H4 (cell line): ENCODE measurements around the gene PGAP3. TPM values are rescaled to one million over a fixed set of nuclear protein-coding genes. Genes with fewer than 3 reads are reported as not detected.
"Not testable (repeated sequence)": the region's sequence is repeated elsewhere in the genome, so short reads cannot be mapped to it uniquely, and the experiment has no call there.

Source experiments
- DNase-seq: peaks from one replicate; pipeline ENCODE4 v3.0.0-alpha.2; 2015; ENCODE audit warnings: low spot score
- total RNA-seq: library from RNA; depleted of rRNA; stranded (reverse); fragments of >200 nt; shearing (Covaris generic); gene quantifications from 2 replicates; pipeline ENCODE4 v1.2.3, GENCODE V29; 2014; rRNA removed

Gene PGAP3, protein sequence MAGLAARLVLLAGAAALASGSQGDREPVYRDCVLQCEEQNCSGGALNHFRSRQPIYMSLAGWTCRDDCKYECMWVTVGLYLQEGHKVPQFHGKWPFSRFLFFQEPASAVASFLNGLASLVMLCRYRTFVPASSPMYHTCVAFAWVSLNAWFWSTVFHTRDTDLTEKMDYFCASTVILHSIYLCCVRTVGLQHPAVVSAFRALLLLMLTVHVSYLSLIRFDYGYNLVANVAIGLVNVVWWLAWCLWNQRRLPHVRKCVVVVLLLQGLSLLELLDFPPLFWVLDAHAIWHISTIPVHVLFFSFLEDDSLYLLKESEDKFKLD
- 10.9 and 11.4 TPM in 2 replicates for total RNA-seq

DNA sequence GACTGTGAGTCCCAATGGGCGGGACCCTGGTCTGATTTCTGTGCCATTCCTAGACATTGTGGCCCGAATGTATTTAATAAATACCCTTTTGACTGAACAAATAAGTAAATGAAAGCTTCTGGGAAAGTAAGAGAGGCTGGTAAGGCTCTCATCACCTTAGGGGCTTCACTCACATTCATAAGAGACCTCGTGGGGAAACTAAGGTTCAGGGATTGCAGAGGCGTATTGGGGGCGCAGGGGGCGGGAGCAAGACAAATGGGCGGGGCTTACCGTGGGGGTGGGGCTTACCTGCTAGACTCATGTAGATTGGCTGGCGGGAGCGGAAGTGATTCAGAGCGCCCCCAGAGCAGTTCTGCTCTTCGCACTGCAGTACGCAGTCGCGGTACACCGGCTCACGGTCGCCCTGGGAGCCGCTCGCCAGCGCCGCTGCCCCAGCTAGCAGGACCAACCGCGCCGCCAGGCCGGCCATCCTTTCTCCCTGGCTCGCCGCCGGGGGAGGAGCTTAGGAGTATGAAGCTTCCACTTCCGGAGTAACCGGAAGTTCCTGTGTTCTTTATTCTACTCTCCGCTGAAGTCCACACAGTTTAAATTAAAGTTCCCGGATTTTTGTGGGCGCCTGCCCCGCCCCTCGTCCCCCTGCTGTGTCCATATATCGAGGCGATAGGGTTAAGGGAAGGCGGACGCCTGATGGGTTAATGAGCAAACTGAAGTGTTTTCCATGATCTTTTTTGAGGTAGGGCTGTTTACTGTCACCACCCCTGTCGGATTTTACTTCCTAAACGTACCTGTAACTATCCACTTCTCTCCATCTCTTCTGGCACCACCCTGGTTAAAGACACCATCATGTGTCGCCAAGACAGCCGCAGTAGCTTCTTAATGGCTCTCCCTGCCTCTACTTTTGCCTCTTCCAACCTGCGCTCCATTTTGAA is at the start of gene PGAP3:
Gene PGAP3 (minus strand): TSS at position 512 of the 929 bp plus-strand sequence. CDS start 43 bp downstream, at position 469.
- peak; percentile 90 for DNase-seq

DNA sequence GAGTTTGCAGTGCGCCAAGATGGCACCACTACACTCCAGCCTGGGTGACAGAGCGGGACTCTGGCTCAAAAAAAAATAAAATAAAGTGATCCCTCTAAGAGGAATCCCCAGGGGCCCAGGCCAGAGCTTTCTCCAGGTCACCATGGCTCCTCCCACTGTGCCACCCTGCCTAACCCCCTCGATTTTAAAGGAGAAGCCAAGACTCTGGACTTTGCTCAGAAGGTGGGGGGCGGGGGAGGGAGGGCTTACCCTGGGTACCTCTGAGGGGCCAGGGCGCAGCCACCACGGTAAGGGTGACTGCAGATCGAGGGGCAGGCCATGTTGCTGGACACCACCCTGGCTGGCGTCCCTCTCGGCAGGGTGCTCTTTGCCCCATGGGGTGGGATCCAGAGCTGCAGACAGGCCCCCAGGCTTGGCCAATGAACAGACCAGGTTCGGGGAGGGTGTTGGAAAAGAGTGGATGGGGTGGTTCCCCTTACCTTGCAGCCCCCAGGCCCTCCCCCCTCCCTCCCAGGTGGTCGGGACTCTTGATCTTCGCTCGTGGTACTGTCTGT is 49.4 kb upstream of the PGAP3 start:
- DNase-seq, result no peak

DNA sequence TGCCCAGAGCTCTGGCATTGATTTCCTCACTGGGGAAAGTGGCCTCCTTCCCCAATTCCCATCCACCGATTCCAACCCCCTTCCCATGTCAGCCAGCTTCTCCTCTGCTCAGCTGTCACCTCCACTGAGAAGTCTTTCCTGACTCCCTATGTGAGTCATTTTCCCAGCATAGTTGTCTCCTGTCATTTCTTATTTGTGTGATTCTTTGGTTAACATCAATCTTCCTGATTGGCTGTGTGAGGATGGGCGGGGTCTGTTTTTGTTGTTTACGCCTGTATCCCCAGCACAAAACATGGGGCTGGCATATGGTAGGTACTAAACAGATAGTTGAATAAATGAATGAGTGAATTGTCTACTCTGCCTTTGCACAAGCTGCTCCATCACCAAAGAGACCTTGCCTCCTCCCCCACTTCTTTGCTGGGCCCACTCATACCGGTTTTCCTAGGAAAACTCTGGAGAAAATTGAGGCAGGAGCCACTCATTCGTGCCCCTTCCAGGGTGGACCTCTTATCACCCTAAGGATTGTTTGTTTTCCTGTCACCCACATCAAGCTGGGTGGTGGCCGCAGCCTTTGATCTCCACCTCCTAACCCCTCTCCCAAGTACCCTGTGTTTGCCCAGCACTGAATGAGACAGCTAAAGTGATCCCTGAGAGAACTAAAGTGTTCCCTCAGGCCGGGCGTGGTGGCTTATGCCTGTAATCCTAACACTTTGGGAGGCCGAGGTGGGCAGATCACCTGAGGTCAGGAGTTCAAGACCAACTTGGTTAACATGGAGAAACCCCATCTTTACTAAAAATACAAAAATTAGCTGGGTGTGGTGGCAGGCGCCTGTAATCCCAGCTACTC is 48.7 kb upstream of the PGAP3 start:
- DNase-seq, result no peak

DNA sequence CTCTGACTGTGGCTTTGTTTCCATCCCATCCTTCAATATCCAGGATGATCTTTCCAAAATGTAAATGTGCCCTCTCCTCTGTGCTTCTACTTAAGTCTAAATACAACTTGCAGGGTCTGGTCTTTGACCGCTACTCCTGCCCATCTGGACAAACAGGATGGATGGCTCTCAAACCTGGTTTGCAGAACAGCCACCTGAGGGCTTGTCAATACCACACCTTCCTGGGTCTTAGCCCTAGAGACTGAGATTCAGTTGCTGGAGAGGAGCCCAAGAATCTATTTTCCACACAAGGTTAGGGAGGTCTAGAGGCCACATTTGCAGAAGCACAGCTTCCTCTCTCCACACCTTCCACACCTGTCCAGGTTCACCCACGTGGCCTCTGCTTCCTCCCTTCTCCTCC is 48.0 kb upstream of the PGAP3 start:
- no peak for DNase-seq

DNA sequence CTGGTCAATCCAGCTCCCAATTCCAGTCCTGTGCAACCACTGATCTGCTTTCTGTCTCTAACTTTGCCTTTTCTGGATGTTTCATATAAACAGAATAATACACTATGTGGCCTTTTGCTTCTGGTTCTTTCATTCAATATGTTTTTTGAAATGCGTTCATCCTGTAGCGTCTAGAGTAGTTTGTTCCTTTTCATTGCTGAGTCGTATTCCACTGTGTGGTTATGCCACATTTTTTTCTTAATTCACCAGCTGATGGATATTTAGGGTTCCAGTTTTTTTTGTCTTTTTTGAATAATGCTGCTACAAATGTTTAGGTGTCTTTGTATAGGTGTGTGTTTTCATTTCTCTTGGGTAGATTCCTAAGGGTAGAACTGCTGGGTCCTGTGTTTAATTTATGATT is 44.7 kb upstream of the PGAP3 start:
- DNase-seq, result no peak

DNA sequence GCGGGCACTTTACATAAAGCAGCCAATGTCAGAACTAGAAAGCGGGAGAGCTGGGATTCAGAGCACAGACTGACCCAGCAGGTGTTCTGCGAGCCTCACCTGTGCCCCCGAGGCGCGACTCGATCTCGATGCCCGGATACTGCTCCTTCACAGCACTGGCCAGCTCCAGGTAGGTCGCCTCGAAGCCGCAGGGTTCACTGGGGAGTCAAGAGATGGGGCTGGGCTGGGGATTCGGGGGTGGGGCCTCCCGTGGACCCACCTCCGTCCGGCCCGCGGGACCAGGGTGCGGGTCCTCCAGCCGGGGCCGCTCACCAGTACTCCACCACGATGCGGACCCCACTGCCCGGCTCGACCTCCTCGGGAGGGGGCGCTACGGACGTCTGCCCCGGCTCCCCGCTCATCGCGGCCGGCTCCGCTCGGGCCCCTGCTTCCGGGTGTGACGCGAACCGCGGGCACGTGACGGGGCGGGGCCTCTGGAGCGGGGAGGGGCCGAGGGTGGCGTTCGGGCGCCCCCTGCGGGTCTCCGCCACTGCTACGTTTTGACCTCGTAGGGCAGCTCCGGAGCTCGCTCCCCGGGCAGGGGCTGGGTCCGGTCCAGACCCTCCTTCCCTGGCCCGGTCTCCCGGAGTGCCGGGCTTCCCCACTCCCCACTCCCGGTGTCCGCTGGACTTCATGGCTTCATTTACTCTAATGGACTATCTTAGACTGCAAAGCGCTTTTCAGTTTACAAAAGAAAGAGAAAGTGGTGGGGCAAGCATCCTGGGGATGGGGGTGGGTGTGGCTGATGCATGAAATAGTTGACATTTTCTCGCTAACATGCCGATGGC is 42.5 kb upstream of the PGAP3 start, which contains the start of gene MIEN1:
Gene MIEN1 (minus strand): TSS at position 438 of the 827 bp plus-strand sequence. CDS start 37 bp downstream, at position 401.
- peak; percentile 54 for DNase-seq

DNA sequence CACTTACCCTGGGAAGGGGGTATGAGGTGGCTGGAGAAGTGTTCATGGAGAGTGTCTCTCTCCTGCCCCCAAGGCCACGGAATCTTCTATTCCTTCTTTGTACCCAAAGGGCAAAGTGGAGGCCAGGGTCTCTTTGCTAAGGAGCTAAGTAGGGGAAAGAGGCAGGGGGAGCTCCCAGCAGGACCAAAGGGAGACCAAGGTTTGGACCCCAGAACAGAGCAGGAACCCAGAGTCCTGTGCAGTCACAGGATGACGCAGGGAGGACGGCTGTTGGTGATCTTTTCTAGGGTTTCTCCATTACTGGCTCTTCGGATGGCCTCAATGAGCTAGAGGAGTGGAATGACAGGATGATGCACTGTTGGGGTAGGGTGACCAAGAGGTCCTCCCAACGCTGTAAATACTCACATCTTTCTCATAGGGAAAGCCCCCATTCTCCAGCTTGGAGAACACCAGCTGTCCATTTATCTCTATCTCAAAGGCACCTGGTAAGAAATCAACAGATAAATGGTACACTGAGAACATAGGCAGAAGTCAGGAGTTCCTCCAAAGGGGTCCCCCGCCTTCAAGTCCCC is 41.5 kb upstream of the PGAP3 start:
- no peak for DNase-seq

DNA sequence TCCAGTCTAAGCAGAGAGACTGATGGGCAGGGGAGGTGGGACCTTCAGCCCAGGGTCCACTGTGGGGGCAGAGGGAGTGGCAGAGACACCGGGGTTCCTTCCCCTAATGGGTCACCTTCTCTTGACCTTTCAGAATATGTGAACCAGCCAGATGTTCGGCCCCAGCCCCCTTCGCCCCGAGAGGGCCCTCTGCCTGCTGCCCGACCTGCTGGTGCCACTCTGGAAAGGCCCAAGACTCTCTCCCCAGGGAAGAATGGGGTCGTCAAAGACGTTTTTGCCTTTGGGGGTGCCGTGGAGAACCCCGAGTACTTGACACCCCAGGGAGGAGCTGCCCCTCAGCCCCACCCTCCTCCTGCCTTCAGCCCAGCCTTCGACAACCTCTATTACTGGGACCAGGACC is 39.7 kb upstream of the PGAP3 start:
- DNase-seq, result no peak

DNA sequence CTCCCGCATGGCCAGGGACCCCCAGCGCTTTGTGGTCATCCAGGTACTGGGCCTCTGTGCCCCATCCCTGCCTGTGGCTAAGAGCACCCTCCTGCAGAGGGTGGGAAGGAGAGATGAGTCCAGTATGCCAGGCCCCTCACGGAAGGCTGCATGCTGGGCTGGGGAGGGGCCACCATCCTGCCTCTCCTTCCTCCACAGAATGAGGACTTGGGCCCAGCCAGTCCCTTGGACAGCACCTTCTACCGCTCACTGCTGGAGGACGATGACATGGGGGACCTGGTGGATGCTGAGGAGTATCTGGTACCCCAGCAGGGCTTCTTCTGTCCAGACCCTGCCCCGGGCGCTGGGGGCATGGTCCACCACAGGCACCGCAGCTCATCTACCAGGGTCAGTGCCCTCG is 38.8 kb upstream of the PGAP3 start:
- no peak for DNase-seq

DNA sequence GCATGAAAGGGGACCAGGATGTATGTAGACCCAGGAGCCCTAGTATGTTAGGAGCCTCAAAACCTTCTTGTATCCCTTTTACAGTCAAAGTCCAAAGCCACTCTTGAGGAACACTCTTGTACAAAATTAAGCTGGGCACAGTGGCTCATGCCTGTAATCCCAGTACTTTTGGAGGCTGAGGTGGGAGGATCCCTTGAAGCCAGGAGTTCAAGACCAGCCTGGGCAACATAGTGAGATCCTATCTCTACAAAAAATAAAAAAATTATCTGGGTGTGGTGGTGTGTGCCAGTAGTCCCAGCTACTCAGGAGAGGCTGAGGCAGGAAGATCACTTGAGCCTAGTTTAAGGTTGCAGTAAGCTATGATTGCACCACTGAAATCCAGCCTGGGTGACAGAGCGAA is 38.1 kb upstream of the PGAP3 start:
- DNase-seq, result not testable (repeated sequence)

DNA sequence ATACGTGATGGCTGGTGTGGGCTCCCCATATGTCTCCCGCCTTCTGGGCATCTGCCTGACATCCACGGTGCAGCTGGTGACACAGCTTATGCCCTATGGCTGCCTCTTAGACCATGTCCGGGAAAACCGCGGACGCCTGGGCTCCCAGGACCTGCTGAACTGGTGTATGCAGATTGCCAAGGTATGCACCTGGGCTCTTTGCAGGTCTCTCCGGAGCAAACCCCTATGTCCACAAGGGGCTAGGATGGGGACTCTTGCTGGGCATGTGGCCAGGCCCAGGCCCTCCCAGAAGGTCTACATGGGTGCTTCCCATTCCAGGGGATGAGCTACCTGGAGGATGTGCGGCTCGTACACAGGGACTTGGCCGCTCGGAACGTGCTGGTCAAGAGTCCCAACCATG is 36.9 kb upstream of the PGAP3 start:
- no peak for DNase-seq

DNA sequence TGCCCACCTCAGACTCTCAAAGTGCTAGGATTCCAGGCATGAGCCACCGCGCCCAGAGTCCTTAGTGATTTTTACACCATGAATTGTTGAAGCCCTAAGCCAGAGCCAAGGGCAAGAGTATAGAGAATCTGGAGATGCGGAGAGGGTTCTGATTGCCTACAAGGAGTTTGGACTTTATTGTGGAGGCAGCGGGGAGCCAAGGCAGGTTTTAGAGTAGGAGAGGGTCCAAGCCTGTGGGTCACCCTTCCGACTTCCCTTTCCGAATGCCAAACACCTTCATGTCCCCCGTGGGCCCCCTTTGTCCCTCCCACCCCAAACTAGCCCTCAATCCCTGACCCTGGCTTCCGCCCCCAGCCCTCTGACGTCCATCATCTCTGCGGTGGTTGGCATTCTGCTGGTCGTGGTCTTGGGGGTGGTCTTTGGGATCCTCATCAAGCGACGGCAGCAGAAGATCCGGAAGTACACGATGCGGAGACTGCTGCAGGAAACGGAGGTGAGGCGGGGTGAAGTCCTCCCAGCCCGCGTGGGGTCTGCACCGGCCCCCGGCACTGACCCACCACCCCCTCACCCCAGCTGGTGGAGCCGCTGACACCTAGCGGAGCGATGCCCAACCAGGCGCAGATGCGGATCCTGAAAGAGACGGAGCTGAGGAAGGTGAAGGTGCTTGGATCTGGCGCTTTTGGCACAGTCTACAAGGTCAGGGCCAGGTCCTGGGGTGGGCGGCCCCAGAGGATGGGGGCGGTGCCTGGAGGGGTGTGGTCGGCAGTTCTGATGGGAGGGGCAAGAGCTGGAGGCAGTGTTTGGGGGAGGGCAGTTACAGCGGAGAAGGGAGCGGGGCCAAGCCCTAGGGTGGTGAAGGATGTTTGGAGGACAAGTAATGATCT is 35.4 kb upstream of the PGAP3 start:
- no peak for DNase-seq

DNA sequence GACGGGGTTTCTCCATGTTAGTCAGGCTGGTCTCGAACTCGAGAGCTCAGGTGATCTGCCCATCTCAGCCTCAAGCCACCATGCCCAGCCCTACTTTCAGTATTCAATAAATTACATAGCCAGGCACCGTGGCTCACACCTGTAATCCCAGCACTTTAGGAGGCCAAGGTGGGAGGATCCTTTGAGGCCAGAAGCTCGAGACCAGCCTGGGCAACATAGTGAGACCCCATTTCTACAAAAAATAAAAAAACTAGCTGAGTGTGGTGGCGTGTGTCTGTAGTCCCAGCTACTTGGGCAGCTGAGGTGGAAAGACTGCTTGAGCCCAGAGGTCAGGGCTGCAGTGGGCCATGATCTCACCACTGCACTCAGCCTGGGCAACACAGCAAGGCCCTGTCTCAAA is 34.2 kb upstream of the PGAP3 start:
- no peak for DNase-seq

DNA sequence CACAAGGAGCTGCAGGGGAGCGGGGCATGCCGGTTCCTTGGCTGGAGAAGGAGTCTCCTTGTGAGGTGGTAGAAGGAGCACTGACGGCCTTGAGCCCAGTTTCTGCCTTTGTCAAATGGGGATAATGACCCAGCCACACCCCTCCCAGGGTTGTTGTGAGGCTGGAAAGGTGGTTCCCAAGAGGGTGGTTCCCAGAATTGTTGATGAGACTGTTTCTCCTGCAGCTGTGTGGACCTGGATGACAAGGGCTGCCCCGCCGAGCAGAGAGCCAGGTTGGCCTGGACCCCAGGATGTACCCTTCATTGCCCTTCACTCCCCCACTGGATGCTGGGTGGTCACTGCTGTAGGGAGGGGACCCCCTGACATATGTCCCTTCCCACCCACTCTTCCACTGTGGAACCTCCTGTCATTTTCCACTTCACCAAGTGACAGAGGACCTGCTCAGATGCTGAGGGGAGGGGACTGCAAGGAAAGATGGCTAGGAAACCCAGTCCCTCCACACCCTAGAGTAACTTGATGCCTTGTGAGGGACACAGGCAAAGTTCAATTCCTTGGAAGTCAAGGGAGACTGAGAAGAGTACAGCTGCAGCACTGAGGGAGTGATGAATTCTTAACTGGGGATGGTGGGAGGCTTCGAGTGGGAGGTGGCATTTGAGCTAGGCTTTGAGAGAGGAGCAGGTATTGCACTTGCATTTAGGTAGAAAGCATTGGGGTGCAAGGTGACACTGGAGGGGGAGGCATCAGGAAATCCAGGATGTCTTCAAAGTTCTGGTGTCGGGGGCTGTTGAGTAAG is 31.9 kb upstream of the PGAP3 start:
- no peak for DNase-seq

DNA sequence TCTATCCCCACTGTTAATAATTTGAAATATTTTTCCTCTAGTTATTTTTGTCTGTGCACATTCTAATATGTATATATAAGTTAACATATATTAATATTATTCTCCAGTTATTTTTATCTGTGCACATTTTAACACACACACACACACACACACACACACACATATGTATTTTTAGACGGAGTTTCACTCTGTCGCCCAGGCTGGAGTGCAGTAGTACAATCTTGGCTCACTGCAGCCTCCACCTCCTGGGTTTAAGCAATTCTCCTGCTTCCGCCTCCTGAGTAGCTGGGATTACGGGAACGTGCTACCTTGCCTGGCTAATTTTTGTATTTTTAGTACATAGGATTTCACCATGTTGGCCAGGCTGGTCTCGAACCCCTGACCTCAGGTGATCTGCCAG is 29.8 kb upstream of the PGAP3 start:
- no peak for DNase-seq

DNA sequence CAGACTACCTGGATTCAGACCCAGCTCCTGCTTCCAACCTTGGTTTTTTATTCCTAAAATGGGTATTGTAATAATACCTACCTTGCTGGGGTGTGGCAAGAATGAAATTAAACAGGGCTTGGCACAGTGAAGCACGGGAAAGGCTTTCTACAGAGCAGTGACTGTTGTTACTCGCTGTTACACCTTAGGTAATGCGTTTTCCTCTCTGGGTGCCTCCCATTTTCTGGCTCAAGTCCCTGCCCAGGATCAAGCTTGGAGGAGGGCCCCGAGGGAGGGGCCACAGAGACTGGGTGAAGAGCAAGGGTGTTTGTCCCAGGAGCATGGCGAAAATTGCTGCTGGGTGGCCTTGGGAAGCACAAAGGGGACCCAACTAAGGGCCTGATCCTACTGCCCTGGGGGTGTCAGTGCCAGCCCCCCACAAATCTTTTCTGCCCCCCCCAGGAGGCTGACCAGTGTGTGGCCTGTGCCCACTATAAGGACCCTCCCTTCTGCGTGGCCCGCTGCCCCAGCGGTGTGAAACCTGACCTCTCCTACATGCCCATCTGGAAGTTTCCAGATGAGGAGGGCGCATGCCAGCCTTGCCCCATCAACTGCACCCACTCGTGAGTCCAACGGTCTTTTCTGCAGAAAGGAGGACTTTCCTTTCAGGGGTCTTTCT is 29.2 kb upstream of the PGAP3 start:
- no peak for DNase-seq

DNA sequence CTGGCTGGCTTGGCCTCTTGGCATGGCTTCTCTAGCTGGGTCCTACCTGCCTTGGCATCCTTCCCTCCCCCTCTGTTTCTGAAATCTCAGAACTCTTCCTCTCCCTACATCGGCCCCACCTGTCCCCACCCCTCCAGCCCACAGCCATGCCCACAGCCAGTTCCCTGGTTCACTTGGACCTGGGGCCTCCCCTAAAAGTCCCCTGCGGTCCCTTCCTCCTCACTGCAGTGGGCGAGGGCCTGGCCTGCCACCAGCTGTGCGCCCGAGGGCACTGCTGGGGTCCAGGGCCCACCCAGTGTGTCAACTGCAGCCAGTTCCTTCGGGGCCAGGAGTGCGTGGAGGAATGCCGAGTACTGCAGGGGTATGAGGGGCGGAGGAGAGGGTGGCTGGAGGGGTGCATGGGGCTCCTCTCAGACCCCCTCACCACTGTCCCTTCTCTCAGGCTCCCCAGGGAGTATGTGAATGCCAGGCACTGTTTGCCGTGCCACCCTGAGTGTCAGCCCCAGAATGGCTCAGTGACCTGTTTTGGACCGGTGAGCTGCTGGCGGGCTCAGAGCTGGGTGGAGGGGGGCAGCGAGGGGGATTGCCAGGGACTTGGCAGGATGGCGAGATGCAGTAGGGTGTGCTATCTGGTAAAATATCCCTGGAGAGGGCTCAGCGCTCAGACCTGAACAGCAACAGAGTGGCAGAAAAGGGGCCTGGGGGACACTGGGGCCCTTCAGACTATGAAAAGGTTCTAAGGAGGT is 28.4 kb upstream of the PGAP3 start:
- DNase-seq, result no peak
